HEK293 (cell line): ENCODE results near the gene HLA-G.

Experiments
- CTCF ChIP-seq: fragments of 450-650 bp; formaldehyde crosslinking; IDR thresholded peaks from 2 replicates; pipeline ENCODE4 v1.5.1; 2016; ENCODE audit warnings: missing biosample characterization, missing genetic modification characterization
- KLF10 ChIP-seq: fragments of 450-650 bp; IDR thresholded peaks from 2 replicates; pipeline ENCODE4 v1.5.1; 2018; ENCODE audit warnings: missing biosample characterization, mild to moderate bottlenecking, missing genetic modification characterization
- ZNF175 ChIP-seq: fragments of 450-650 bp; formaldehyde crosslinking; IDR thresholded peaks from 2 replicates; pipeline ENCODE4 v1.5.1; 2016; ENCODE audit warnings: missing biosample characterization, missing genetic modification characterization

GRCh38 chr6:29829766-29830165, 2.1 kb downstream of the HLA-G start:
- TF ChIP-seq CTCF (tag by site-specific recombination) (no peak), ZNF175 (no peak), KLF10 (no peak)
